ENCODE data around the gene ARSI.

DNA sequence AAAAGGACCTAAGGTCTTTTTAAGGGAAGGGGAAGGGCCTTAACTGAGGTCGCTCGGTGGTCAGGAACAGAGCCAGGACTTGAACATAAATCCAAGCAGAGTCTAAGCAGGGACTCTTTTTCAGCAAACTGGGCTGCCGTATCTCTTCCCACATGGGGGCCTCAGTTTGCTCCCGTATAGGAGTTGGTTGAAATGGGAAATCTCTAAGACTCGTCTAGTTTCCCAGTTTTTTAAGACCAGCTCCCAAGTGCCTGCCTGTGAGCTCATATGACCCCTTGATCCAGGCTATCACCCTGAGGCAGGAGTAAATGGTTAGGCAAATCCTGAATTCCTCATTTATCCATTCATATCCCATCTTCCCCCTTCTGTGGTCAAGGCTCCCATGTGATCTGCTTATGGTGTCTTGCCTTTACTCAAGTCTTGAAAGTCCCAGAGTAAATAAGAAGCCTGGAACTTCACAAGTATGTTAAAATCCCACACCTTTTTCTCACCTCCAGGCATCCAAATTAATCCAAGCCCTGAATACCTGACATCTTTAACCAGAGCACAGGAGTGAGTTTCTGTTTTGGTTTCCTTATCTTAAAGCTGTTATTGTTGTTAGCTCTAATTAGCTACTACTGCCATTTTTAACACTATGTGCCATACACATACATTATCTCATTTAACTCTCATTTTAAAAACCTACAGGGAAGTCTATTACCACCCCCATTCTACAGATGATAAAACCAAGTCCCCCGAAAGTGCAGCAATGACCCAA, 3.0 kb downstream of the ARSI start:
- TF ChIP-seq, protein P1, sequence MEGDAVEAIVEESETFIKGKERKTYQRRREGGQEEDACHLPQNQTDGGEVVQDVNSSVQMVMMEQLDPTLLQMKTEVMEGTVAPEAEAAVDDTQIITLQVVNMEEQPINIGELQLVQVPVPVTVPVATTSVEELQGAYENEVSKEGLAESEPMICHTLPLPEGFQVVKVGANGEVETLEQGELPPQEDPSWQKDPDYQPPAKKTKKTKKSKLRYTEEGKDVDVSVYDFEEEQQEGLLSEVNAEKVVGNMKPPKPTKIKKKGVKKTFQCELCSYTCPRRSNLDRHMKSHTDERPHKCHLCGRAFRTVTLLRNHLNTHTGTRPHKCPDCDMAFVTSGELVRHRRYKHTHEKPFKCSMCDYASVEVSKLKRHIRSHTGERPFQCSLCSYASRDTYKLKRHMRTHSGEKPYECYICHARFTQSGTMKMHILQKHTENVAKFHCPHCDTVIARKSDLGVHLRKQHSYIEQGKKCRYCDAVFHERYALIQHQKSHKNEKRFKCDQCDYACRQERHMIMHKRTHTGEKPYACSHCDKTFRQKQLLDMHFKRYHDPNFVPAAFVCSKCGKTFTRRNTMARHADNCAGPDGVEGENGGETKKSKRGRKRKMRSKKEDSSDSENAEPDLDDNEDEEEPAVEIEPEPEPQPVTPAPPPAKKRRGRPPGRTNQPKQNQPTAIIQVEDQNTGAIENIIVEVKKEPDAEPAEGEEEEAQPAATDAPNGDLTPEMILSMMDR (IDR thresholded peaks at IDR 0.05; ENCODE audit: insufficient read depth, low read length): no peak
- TF ChIP-seq SPI1 (IDR thresholded peaks at IDR 0.05; ENCODE audit: borderline replicate concordance, low read depth) (no peak), GABPA (IDR thresholded peaks at IDR 0.05; ENCODE audit: low read depth) (no peak), POLR2AphosphoS5 (IDR thresholded peaks at IDR 0.05; ENCODE audit: low read depth) (no peak)
- TF ChIP-seq, protein P2, sequence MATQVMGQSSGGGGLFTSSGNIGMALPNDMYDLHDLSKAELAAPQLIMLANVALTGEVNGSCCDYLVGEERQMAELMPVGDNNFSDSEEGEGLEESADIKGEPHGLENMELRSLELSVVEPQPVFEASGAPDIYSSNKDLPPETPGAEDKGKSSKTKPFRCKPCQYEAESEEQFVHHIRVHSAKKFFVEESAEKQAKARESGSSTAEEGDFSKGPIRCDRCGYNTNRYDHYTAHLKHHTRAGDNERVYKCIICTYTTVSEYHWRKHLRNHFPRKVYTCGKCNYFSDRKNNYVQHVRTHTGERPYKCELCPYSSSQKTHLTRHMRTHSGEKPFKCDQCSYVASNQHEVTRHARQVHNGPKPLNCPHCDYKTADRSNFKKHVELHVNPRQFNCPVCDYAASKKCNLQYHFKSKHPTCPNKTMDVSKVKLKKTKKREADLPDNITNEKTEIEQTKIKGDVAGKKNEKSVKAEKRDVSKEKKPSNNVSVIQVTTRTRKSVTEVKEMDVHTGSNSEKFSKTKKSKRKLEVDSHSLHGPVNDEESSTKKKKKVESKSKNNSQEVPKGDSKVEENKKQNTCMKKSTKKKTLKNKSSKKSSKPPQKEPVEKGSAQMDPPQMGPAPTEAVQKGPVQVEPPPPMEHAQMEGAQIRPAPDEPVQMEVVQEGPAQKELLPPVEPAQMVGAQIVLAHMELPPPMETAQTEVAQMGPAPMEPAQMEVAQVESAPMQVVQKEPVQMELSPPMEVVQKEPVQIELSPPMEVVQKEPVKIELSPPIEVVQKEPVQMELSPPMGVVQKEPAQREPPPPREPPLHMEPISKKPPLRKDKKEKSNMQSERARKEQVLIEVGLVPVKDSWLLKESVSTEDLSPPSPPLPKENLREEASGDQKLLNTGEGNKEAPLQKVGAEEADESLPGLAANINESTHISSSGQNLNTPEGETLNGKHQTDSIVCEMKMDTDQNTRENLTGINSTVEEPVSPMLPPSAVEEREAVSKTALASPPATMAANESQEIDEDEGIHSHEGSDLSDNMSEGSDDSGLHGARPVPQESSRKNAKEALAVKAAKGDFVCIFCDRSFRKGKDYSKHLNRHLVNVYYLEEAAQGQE (IDR thresholded peaks at IDR 0.05; ENCODE audit: insufficient replicate concordance, low read depth): no peak
